Measurements from ENCODE around the gene CAPN13.

The CAPN13 gene, protein sequence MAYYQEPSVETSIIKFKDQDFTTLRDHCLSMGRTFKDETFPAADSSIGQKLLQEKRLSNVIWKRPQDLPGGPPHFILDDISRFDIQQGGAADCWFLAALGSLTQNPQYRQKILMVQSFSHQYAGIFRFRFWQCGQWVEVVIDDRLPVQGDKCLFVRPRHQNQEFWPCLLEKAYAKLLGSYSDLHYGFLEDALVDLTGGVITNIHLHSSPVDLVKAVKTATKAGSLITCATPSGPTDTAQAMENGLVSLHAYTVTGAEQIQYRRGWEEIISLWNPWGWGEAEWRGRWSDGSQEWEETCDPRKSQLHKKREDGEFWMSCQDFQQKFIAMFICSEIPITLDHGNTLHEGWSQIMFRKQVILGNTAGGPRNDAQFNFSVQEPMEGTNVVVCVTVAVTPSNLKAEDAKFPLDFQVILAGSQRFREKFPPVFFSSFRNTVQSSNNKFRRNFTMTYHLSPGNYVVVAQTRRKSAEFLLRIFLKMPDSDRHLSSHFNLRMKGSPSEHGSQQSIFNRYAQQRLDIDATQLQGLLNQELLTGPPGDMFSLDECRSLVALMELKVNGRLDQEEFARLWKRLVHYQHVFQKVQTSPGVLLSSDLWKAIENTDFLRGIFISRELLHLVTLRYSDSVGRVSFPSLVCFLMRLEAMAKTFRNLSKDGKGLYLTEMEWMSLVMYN

DNA sequence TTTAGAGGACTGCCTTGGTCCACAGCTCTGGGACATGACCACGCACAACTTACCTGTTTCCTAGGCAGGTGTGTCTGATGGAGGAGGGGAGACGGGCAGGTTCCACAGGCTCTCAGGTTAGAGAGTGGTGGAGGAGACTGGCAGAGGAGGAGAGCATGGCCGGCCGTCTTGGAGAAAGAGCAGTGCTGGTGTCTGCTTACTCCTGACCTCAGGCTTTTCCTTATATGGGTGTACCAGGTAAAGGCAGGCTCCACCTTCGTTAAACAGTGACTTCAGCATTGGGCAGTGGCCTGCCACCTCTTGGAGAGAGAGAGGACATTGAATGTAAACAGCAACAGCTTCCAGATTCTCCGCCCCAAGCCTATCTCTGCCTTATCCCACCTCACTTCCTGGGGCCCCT, at the start of gene CAPN13:
TSS of gene CAPN13 (minus strand) at position 198 of the 400 bp plus-strand sequence. CDS start 20,121 bp downstream, outside the sequence.
- no peak for DNase-seq (ENCODE audit: low read depth in 3 of 3)

DNA sequence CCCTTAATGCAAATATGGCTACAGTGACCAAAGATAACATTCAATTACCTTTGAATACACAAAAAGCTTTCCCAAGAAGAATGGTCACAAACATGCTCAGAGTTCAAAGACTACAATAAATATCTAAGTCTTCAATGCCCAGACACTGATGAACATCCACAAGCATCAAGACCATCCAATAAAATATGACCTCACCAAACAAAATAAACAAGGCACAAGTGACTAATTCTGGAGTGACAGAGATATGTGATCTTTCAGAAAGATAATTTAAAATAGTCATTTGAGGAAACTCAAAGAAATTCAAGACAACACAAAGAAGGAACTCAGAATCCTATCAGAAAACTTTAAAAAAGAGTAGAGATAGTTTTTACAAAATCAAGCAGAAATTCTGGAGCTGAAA, 40.6 kb upstream of the CAPN13 start:
- no peak for DNase-seq (ENCODE audit: low read depth in 3 of 3)

DNA sequence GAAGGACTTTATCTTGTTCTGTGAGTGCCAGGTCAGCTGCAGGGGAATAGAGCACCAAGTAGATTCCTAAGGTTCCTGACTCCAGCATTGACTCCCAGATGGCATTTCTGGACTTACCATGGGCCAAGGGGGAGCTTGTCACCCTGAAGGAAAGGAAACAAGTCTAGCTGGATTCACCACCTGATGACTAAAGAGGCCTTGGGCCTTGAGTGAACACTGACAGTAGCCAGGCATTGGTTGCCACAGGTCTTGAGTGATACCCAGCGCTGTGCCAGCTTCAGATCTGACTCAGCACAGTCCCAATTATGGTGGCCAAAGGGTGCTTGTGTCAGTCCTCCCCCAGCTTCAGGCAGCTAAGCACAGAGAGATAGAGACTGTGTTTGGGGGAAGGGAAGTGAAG, 40.1 kb upstream of the CAPN13 start:
- DNase-seq (ENCODE audit: low read depth in 3 of 3) = no peak

DNA sequence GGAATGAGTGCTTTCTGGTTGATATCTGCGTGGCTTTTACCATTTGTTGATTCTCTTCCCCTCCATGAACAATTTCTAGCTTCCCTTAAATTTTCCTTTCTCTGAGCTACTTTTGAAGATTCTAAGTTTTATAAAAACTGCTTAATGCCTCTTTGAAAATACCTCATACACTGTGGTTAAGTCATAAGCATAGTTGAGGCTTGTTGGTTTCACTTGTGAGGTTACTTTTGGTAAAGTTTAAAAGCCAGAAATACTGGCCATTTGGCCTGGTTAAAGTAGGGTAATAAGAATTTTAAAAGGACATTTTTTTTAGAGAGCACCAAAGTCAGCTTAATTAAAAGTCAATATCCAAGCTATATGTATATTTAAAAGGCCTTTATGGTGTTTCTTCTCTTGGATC, 21.3 kb upstream of the CAPN13 start:
- DNase-seq (ENCODE audit: low read depth in 3 of 3) = no peak

DNA sequence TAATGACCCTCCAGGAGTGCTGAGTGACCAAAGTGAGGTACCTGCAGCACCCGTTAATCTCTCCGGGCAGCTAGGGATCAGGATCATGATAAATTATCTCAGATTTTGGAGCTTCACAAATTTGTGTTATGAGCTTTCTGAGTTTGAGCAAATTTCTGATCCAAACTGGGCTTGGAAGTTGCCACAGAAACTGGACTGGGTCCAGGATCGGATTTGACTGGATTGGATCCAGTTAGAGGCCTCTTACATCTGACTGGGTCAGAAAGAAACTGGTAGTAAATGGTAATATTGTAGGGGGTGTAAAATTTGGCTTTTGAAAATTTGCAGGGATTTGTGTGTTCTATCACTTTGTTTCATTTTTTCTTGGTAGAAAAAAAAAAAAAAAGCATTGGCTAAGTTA, 19.7 kb upstream of the CAPN13 start:
- no peak for DNase-seq (ENCODE audit: low read depth in 3 of 3)

DNA sequence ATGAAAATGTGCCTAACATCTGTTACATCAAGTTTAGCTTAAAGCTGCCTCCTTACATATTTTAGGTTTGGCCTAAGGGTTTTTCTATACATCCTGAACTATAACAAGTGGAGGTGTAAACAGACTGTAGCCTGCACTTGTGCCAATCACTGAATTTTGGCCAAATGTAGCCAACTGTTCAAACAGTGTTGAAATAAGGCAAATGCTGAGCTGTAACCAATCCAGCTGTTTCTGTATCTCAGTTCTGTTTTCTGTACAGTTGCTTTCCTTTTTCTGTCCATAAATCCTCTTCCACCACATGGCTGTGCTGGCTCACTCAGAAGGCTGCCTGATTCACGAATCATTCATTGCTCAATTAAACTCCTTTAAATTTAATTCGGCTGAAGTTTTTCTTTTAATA, 19.2 kb upstream of the CAPN13 start:
- no peak for DNase-seq (ENCODE audit: low read depth in 3 of 3)

DNA sequence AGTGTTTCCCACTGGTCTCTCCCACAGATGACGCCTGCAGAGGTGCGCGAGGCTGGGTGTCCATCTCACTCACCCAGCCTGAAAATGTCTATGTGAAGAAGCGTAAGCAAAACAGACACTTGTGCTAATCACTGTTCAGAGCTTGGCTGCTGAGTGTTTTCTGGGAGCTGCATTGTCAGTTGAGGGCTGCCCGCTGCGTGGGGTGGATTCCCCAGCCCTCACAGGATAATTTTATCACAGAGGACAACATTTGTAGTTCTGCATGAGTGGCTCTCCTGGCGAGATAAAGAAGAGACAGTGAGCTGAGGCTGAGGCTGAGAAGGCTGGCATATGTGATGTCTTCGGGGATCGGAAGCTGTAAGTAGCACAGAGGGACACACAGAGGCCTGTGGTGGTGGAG, 16.2 kb upstream of the CAPN13 start:
- DNase-seq (ENCODE audit: low read depth in 3 of 3) = no peak

DNA sequence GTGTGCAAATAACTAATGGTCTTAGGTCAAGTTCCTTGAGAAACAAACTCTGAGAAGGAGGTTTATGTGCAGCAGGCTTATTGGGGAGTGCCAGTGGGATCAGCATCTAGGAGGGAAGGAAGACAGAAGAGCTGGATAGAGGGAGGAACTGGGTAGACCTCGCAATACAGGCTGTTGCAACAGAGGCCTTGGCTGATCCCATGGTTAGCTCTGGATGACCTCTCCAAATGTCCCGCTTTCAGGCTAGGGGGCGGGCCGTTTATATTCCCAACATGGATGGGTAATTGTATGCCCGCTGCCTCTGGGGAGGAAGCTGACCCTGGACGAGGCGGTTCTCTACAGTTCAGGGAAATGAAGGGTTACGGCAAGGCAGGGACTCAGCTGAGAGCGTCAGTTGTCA, 14.7 kb upstream of the CAPN13 start:
- no peak for DNase-seq (ENCODE audit: low read depth in 3 of 3)

DNA sequence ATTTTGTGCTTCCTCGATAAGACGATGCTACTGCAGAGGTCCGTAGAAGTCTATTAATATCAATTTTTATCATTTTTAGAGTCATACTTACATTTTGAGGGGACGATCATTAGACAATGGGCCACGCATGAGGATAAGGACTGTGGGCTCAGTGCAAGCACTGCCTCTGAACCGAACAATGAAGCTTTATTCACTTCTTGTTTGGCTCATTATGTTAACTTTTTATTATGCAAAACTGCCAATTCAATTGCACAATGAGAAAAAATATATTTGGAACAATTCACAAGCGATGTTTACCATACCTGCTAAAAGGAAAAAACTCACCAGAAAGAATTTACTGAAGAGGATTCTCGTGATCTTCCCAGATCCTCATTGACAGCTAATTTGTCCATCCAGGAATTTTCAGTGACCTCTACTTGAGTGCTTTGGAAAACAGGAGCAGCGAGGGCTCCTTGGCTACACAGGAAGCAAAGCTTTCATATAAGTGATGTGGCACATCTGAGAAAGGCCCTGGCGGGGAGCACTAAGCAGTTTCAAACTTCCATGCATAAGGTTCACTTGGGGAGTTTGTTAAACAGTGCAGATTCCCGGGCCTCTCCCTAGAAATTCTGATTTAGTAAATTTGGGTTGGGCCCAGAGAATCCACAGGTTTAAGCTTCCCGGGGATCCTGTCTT, 13.3 kb upstream of the CAPN13 start:
- no peak for DNase-seq (ENCODE audit: low read depth in 3 of 3)

DNA sequence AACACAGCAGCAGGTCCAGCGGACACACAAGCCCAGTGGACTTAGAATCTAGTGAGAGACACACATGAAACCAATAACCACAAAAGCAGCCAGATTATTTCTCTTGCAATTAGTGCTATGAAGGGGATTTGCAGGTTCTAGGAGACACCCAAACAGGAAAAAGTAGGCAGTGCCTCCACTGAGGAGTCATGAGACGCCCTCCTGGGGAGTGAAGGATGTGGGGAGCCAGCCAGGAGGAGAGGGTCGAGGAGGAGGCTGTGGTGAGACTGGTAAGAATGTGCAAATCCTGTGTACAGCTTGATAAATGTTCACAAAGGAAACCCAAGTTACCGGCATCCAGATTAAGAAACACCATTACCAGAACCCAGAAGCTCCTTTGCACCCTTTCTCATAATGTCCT, 2.7 kb upstream of the CAPN13 start:
- no peak for DNase-seq (ENCODE audit: low read depth in 3 of 3)

DNA sequence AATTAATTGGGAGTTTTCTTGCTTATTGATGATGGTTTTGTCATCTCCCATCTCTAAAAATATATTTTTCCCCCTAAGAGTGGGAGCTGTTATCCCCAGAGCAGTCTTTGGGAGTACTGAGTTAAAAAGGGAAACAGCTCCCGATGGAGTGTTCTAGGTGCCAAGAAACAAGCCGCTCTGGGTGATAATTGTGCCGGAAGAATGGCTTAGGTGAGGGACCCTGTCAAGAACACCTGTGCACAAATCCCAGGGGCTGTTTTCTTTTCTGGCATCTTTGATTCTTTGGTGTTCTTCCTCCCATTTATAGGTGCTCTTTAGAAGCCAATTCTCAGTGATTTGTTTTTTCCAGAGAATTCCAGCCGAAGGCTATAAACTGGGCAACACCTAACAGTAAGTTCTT, 1.4 kb upstream of the CAPN13 start:
- no peak for DNase-seq (ENCODE audit: low read depth in 3 of 3)

DNA sequence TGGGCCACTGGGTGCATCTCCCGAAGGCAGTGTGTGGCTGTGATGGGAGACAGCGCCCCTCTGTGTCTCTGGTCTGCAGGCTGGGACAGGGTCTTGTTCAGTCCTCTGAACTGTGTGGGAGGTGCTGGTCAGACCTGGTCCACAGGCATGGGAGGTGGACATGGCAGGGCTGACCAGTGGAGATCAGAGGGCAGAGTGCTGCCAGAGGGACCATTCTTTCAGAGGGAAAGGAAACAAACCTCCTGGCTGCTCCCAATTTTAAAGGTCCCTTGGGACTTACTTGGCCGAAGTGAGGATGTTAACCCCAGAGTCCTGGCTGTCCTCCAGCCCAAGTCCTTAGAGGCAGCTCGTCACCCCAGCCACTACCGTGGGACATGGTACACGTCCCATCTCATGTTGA, 4.0 kb downstream of the CAPN13 start:
- no peak for DNase-seq (ENCODE audit: low read depth in 3 of 3)

DNA sequence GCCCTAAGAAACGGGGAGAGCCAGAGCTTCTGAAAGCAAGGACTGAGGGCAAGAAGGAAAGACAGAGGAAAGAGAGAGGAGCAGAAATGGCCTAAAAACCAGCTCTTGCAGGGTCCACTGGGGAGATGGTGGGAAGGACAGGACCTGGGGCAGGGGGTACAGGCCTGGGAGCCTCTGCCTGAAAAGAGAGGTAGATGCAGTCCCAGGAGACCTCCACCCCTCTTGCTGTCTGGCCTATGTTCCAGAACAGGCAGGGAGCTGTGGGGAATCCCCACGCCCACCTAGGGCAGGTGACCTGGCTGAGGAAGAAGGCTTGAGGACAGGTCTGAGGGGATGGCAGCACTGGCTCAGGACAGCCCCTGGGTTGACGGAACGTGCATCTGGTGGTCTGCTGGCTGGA, 4.6 kb downstream of the CAPN13 start:
- DNase-seq (ENCODE audit: low read depth in 3 of 3) = no peak

DNA sequence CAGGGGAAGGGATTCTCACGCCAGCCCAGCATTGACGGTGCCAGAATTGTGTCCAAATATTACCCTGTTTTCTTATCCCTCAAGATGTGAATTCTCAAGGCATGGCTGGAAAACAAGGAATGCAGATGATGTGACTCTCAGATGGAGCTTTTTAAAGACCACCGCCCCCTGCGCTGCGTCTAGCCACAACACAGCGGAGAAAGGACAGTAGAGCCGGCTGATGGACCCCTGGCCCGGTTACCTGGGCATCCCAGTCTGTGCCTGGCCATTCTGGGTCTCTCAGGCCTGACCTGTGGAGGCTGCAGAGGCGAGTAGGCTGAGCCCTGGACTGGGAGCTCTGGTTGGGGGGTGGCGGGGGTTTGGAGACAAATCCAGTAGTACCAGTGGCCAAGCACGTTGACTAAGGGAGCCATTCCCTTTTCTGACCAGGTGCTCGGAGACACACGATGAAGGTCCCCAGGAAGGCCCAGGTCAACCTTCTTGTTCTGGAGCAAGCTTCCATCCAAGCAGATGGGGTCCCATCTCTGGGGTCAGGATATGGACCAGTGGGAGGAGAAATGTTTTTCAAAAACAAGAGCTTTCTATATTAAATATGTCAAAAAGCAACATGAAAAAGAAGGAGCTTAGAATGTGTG, 5.3 kb downstream of the CAPN13 start:
- no peak for DNase-seq (ENCODE audit: low read depth in 3 of 3)

DNA sequence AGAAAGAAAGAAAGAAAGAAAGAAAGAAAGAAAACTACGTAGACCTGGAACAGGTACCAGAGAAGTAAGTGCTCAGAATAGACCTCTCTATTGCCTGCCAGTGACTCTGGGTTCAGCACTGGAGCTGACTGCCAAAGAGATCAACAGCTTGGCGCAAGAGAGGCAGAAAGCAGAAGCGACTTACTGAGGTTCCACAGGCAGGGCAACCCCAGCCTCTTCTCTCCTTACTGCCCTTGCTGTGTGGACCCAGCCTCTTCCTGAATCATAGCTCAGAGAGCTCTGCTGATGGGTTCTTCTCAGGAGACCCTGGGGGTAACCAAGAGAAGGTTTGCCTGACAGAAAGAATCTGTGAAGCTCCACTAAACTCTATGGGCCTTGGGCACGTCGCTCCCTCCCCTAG, 7.1 kb downstream of the CAPN13 start:
- no peak for DNase-seq (ENCODE audit: low read depth in 3 of 3)

DNA sequence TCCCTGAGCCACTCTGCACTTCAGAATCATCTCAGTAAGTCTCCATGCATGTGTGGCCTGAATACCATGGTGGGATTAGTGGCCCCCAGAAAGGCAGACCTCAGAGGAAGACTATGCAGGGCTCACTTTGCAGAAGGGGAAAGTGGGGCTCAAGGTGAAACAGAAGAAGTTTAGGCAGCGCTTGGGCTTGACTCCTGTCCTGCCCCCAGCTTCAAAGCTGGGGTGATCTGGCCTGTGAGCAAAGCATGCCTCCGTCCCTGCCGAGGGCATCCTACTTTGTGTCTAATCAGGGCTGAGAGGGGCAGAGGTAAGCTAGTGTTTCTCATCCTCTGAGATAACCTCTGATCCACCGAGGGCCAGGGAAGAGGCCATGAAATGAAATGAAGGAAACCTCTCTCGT, 7.9 kb downstream of the CAPN13 start:
- DNase-seq (ENCODE audit: low read depth in 3 of 3) = no peak

DNA sequence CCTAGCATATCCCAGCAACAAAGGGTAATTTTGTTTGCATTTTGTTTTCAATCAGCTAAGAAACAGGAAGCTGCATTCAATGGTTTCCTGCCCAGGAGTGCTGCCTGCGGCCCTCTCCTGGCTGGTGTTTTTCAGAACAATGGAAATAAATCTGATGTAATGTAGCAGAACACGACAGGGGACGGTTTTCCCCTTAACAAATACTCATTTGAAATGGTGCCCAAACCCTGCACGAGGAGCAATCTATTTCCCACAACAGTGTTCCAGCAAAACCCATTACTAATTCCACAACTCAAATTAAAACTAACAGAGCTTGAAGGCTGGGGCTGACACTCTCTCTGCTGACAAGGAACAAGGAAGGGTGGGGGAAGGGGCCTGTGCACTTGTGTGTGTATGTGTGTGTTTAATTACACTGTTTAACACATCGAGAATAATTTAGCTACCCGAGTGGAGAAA, 8.7 kb downstream of the CAPN13 start:
- DNase-seq (ENCODE audit: low read depth in 3 of 3) = no peak

DNA sequence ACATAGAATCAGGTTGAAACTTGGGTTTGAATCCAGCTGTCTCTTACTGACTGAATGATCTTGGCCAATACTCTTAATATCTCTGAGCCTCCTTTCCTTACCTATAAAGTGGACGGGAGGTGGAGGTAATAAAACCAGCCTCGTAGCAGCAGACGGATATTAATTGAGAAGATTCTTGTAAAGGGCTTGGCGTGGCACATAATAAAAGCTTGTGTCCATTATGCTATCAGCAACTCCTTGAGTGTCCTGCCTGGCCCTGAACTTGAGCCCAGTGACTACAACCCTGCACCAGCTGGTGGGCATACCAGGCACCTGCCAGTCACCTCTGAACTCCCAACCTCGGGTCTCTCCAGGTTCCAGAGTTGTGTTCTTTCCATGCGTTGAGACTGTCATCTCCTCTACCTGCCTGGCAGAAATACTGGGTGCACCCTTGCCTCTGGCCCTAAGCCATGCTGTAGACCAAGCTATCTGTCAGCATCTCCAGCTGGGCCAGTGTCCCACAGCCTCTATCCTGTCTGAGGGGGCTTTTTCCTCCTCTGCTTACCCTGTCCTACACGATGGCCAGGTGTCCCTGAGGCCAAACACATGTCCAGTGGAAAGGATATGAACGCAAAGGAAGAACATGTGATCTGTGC, 9.7 kb downstream of the CAPN13 start:
- no peak for DNase-seq (ENCODE audit: low read depth in 3 of 3)

DNA sequence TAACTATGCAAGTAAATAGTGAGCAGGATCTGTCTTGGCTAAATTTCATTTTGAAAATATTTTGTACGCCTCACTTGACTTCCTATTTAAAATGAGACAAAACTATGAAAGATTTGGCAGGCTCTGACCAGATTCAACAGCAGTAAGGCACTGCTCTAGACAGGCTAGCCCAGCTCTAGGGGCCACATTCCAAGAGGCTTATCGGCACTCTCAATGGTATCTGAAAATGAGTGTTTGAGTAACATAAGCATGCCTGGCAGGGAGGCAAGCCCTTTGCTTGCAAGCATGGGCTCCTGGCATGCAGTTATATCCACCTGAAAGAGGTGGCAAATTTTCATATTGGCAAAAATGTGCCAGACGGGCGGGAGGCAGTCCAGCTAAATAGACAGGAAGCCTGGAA, 10.5 kb downstream of the CAPN13 start:
- DNase-seq (ENCODE audit: low read depth in 3 of 3) = no peak

DNA sequence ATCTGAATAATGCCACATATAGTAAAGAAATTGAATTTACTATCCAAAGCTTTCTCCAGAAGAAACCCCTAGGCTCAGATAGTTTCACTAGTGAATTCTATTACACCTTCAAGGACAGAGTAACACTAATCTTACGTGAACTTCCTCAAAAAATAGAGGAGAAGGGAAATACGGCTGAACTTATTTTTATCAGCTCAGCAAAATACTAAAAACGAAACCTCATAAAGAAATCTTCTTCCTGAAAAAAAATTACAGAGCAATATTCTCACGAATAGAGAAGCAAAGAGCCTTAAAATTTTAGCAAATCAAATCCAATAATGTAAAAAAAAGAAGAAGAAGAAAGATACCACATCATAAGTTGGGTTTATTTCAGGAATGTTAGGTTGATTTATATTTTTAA, 14.7 kb downstream of the CAPN13 start:
- DNase-seq (ENCODE audit: low read depth in 3 of 3) = no peak

DNA sequence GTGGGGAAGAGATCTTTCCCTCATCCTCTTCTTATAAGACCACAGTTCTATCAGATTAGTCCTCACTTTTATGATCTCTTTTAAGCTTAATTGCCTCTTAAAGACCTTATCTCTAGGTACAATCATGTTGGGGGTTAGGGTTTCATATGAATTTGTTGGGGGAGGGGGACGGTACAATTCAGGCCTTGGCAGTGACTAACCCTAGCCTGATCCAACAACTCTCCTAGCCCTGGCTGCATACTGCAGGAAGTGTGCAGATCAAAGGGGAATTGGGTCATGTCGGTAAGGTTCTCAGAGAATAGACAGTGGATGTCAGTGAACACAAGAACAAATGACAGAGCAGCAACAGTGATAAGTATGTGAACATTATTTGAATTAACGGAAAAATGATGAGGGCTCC, 16.4 kb downstream of the CAPN13 start:
- DNase-seq (ENCODE audit: low read depth in 3 of 3) = no peak

DNA sequence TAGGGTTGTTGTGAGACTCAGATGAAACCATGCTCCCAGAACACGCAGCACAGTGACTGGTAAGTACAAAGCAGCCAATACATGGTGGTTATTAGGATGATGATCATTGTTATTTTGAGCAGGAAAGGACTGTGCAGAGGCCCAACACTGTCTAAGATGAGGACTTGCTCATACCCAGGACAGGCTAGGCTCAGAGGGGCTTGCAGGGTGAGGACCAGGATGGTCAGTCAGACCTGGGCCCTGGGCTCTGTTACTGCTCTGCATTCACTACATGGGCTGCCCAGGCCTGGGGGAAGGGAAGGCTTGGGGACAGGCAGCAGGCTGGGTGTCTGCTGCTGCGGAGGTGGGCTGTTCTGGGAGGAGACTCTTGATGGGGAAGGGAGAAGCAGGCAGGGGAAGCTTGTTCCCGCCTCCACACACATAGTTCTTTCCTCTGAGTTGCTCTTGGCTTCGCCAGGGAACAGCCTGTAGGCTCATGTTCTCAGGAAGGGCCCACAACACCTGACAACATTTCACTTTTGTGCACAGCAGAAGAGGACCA, 17.5 kb downstream of the CAPN13 start:
- no peak for DNase-seq (ENCODE audit: low read depth in 3 of 3)
